Measurements from ENCODE around the gene DPYSL5. TPM values are rescaled to one million over a fixed set of nuclear protein-coding genes. Genes with fewer than 3 reads are reported as not detected.

Gene DPYSL5
- total RNA-seq, 2 donors from 2014 or later, result not detected

DNA sequence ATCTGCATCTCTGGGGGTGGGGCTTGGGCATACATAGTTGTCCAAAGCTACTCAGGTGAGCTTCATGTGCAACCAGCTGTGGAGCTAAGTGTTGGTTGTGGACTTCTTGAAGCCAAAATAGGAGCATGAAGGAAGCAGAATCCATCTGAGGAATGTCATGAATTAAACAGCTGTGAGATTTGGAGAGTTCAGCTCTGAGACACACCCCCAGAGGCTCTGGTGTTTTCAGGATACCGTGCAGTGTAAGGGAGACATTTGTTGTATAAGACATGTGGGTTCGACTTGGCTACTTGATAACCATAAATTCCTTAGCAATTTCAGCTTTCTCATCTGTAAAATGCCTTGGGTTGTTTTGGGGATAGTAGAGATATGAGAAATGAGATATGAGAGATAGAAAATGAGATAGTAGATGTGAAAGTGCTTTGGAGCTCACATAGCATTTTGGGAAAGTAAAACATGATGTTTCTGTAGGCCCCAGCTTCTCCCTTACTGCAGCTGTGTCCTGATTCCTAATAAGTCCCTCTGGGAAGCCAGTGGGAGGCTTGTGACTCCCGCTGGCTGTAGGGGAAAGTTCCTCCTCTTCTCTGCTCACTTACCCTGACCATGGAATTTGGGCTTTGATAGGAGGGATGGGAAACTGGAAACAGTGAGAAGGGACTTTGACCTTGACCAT is 50.0 kb downstream of the DPYSL5 start:
- no peak for ATAC-seq (replicated peaks)
- no peaks in the 10 kb centered on the region for H3K9me3 Mint-ChIP-seq
- no peak overlapping the region for H3K27ac Mint-ChIP-seq
- H3K4me3 Mint-ChIP-seq, result no peak overlapping the region
- H3K4me1 Mint-ChIP-seq, result no peaks in the 10 kb centered on the region
- H3K27me3 Mint-ChIP-seq, result peaks cover 4% of the 10 kb centered on the region
- H3K36me3 Mint-ChIP-seq (ENCODE audit: low read depth), result no peaks in the 10 kb centered on the region

DNA sequence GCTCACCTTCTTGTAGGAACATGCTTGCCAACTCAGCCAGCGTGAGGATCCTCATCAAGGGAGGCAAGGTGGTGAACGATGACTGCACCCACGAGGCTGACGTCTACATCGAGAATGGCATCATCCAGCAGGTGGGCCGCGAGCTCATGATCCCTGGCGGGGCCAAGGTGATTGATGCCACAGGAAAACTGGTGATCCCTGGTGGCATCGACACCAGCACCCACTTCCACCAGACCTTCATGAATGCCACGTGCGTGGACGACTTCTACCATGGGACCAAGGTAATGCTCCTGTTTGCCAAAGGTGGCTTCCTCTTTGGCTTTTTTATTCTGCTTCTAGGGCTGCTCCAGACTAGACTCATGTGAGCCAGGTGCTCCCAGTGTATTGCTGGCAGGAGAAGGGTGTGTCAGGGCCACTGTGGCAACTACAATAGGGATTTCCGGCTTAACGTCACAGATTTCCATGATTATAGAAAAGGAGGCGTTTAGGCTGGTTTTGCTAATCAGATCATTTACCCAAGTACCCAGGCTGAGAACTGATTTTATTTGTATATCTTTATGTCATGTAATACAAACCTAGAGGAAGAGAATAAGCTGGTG is 50.6 kb downstream of the DPYSL5 start:
- H3K27me3 Mint-ChIP-seq, result peaks cover 4% of the 10 kb centered on the region
- H3K27ac Mint-ChIP-seq, result no peak overlapping the region
- no peak for ATAC-seq (replicated peaks)
- H3K4me3 Mint-ChIP-seq, result no peak overlapping the region
- H3K4me1 Mint-ChIP-seq, result no peaks in the 10 kb centered on the region
- no peaks in the 10 kb centered on the region for H3K36me3 Mint-ChIP-seq (ENCODE audit: low read depth)
- H3K9me3 Mint-ChIP-seq, result no peaks in the 10 kb centered on the region

DNA sequence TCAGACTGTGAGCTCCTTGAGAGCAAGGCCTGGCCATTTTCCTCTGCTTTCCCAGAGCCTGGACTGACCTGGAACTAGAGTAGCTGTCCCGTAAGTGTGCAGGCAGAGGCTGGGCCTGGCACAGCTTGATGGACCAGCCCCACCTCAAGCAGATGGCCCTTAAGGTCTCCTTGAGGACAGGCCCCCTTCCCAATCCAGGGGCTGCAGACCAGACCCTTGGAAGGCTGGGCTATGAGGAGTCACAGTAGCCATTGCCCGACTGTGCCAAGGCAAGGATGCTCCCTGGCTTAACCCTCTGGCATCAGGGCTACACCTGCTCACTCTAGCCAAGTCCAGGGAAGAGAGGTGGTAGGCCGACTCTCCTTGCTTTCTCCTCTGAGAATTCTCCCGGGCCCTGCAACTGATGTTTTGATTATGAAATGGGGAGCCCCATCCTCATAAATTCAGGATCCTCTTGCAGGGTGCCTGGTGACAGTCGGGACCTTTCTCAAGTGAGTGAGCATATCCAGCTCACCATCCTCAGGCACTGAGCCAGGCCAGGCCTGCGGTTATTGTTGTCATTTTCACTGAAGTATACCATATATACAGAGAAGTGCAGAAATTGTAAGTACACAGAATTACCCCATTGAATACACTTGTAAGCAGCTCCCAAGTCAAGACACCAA is 51.7 kb downstream of the DPYSL5 start:
- H3K9me3 Mint-ChIP-seq, result no peaks in the 10 kb centered on the region
- peaks cover 4% of the 10 kb centered on the region for H3K27me3 Mint-ChIP-seq
- ATAC-seq (replicated peaks), result no peak
- no peaks in the 10 kb centered on the region for H3K4me1 Mint-ChIP-seq
- no peak overlapping the region for H3K4me3 Mint-ChIP-seq
- no peak overlapping the region for H3K27ac Mint-ChIP-seq
- H3K36me3 Mint-ChIP-seq (ENCODE audit: low read depth), result no peaks in the 10 kb centered on the region

DNA sequence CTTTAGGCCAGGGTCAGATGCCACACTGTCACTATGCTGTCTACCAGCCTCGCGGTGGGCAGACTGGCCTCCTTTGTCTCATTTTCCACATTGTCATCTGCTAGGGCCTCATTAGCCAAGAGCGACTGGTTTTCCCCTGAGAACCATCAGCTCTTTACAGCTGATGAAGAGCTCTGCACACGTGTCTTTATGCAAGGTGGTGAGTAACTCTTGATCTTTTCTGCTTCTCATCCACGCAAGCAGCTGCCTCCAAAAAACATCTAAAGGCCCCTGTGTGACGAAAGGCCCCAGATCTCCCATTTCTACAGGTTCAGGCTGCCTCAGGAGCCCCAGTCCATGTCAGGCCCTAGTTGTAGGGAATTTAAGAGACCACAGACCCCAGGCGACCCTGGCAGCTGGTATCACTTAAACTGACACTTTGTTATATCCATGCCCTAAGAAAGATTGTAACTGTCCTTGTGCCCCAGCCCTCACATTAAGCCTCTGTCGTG is 52.9 kb downstream of the DPYSL5 start:
- no peak overlapping the region for H3K27ac Mint-ChIP-seq
- no peaks in the 10 kb centered on the region for H3K4me1 Mint-ChIP-seq

DNA sequence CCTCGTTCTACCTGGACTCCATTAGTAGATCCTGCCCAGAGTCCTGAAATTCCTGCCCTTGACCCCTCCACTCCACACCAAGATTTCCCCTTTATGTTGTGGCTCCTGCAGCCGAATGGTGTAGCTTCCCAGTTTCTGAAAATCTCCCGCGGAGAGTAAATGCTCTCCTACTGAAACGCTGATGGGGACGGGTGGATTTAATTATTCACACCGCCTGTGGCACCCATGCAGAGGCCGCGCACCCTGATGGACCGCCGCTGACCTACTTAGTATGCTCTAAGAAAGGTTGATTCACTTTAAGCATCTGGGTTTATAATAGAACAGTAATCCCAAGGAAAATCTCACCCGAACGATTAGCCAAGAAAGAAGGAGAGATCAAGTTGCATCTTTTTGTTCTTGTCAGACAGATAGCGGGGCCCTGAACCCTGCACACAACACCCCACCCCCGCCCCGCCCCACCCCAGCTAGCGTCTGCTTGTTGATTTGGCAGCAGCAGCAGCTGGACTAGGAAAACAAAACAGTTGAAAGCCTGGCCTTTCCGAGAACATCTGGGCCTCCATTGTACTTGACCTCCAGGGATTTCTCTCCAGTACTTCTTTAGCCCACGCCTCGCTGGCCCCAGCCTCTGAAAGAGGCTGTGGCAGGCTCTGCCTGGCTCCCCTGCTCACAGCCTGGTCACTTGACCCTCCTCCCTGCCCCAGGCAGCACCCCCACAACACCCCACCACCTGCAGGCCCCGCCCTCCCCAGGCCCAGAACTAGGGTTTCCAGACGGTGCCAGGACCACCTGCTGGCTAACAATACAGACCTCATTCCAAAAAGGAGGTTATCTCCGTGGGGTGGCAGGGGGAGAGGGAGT is 53.6 kb downstream of the DPYSL5 start:
- no peak for ATAC-seq (replicated peaks)
- Mint-ChIP-seq H3K27ac (no peak overlapping the region), H3K4me3 (no peak overlapping the region), H3K36me3 (ENCODE audit: low read depth) (no peaks in the 10 kb centered on the region), H3K4me1 (no peaks in the 10 kb centered on the region), H3K27me3 (peaks cover 9% of the 10 kb centered on the region), H3K9me3 (no peaks in the 10 kb centered on the region)

More for the DNA sequence above, 52.9 kb downstream of the DPYSL5 start:
- no peaks in the 10 kb centered on the region for H3K9me3 Mint-ChIP-seq
- no peaks in the 10 kb centered on the region for H3K36me3 Mint-ChIP-seq (ENCODE audit: low read depth)
- H3K27me3 Mint-ChIP-seq, result peaks cover 9% of the 10 kb centered on the region
- no peak for ATAC-seq (replicated peaks)
- no peak overlapping the region for H3K4me3 Mint-ChIP-seq

DNA sequence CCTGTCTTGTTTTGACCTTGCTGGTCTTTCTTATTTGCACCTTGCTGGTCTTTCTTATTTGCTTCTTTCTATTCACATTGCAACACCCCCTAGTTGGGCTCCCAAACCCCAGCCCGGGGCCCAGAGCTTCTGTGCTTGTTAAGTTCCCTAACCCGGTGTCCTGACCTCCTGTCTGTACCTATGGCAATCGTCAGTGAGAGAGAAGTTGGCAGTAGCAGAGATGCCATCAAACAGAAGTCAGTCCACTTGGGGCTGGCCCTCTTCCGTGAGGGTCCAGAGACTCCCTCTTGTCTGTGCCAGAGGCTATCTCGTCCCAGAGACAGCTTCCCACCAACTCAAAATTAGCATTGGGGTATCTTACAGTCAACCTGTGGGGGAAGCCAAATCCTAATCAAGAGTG is 55.7 kb downstream of the DPYSL5 start:
- H3K27me3 Mint-ChIP-seq, result peaks cover 10% of the 10 kb centered on the region
- H3K27ac Mint-ChIP-seq, result no peak overlapping the region
- no peaks in the 10 kb centered on the region for H3K36me3 Mint-ChIP-seq (ENCODE audit: low read depth)
- H3K4me1 Mint-ChIP-seq, result no peaks in the 10 kb centered on the region
- H3K9me3 Mint-ChIP-seq, result no peaks in the 10 kb centered on the region
- ATAC-seq (replicated peaks), result no peak
- no peak overlapping the region for H3K4me3 Mint-ChIP-seq

DNA sequence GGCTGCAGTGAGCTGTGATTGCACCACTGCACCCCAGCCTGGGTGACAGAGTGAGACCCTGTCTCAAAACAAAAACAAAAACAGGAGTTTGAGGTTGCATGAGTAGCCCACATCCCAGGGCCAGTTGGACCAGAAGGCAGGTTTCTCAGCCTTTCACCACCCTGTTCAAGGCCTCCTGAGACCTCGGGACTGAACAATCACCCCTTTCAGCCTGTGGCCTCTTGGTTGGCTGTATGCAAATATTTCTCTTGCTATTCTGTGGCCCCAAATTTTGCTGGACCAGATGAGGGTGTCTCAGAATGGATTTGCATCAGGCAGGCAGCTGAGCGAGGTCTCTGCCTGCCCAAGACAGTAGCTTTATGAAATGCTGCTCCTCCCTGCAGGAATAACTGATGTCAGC is 56.9 kb downstream of the DPYSL5 start:
- Mint-ChIP-seq H3K4me3 (no peak overlapping the region), H3K36me3 (ENCODE audit: low read depth) (no peaks in the 10 kb centered on the region), H3K27me3 (peaks cover 10% of the 10 kb centered on the region), H3K9me3 (no peaks in the 10 kb centered on the region), H3K27ac (no peak overlapping the region), H3K4me1 (no peaks in the 10 kb centered on the region)
- no peak for ATAC-seq (replicated peaks)

DNA sequence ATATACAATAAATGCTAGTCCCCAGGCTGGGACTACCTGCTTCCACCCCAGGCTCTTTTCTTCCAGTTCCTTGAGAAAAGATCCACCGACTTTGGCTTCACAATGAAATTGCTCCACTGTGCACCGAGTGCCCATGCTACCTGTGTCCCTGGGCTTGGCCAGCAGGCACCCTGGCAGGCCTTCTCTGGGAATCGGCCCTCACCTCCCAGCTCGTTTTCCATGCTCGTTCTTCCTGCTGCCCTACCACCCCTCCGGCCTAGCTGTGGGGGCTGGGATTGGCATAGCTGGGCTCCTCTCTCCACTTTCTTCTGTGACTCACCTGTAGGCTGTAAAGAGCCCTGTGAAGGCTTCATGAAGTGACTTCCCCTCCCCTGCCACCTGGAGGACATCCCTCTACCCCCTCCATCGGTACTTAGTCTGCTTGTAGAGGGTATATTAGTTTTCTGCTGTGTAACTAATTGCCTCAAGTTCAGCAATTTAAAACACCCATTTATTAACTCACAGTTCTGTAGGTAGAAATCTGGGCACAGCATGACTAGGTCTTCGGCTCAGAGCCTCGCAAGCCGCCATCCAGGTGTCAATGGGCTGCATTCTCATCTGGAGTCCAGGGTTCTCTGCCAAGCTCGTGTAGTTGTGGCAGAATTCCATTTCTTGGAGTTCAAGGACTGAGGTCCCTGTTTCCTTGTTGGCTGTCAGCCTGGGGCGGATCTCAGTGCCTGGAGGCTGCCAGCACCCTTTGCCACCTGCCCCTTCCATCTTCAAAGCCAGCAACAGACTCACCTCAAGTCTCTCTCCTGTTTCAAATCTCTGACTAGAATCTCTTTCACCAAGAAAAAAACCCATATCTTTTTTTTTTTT is 57.6 kb downstream of the DPYSL5 start:
- Mint-ChIP-seq H3K4me3 (no peak overlapping the region), H3K9me3 (no peaks in the 10 kb centered on the region), H3K4me1 (no peaks in the 10 kb centered on the region), H3K27ac (no peak overlapping the region), H3K36me3 (ENCODE audit: low read depth) (no peaks in the 10 kb centered on the region), H3K27me3 (peaks cover 10% of the 10 kb centered on the region)
- no peak for ATAC-seq (replicated peaks)

DNA sequence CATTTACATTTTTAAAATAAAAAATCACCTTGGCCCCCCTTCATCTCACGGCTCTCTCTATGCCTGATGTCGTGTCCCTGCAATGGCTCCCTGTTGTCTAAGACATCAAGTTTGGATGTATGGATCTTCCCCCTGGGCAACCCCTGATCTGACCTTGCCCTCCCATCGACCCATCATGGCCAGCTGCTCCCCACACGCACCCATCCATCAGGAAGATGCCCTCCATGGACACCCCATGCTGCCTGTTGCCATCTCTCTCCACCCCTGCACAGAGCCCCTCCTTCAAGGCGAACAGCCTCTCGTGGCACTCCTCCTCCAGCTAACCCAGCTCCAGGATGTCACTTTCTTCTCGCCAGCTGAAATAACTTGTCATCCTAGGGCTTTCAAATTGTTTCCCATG is 59.5 kb downstream of the DPYSL5 start:
- Mint-ChIP-seq H3K27ac (no peak overlapping the region), H3K4me1 (no peaks in the 10 kb centered on the region), H3K36me3 (ENCODE audit: low read depth) (no peaks in the 10 kb centered on the region), H3K27me3 (peaks cover 10% of the 10 kb centered on the region), H3K9me3 (no peaks in the 10 kb centered on the region), H3K4me3 (no peak overlapping the region)
- no peak for ATAC-seq (replicated peaks)

DNA sequence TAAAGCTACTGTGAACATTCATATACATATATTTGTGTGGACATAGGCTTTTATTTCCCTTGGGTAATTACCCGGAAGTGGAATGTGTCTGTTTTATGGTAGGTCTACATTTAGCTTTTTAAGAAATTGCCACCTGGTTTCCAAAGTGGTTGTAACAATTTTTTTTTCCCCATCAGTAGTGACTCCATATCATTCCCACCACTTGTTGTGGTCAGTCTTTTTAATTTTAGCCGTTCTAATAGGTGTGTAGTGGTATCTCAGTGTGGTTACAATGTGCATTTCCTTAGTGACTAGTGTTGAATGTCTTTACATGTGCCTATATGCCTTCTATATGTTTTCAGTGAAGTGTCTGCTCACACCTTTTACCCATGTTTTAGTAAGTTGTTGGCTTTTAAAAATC is 62.2 kb downstream of the DPYSL5 start:
- no peaks in the 10 kb centered on the region for H3K4me1 Mint-ChIP-seq
- no peaks in the 10 kb centered on the region for H3K9me3 Mint-ChIP-seq
- ATAC-seq (replicated peaks), result no peak
- peaks cover 15% of the 10 kb centered on the region for H3K27me3 Mint-ChIP-seq
- no peak overlapping the region for H3K4me3 Mint-ChIP-seq
- no peaks in the 10 kb centered on the region for H3K36me3 Mint-ChIP-seq (ENCODE audit: low read depth)
- no peak overlapping the region for H3K27ac Mint-ChIP-seq

DNA sequence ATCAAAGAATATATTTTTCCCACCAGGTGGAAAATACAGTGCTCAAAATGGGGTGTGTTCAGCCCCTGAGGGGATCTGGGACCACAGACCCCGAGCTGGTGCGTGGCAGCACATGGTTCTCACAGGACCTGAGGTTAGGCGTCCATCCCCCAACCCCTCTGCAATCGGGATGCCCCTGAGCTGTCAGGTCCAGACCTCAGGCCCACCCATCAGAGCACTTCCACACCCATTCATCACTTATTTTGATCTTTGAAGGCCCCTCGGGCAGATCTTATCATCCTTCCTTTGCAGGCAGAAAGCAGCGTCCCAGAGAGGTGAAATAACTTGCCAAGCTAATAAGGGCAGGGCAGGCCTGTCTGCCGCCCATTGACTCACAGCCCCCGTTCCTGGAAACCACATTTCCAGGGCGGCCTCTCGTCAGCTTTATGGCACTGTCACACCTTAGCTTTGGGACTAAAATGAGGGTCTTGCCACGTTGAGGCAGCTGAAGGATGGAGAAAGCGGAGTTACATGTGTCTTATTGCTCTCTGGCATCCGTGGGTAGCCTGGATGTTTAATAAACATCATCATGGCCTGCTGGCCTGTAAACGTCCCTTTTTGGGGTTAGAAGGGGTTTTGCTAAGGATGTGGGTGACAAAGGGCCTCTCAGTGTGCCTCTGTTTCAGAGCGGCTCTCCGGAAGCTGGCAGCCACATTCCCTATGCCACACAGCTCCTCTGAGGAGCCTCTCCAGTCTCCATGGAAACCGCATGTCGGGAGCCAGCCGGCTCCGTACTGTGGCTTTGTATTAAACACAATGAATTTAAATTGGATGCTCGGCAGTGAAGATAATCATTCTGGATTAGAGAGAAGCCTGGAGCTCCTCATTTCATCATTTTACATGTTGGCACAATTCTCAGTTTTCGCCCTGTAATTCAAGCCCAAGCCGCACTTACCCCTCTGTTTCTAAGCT is 64.3 kb downstream of the DPYSL5 start:
- no peak for ATAC-seq (replicated peaks)
- H3K27me3 Mint-ChIP-seq, result peaks cover 11% of the 10 kb centered on the region
- H3K4me1 Mint-ChIP-seq, result no peaks in the 10 kb centered on the region
- no peak overlapping the region for H3K27ac Mint-ChIP-seq
- no peak overlapping the region for H3K4me3 Mint-ChIP-seq
- H3K36me3 Mint-ChIP-seq (ENCODE audit: low read depth), result no peaks in the 10 kb centered on the region
- no peaks in the 10 kb centered on the region for H3K9me3 Mint-ChIP-seq

DNA sequence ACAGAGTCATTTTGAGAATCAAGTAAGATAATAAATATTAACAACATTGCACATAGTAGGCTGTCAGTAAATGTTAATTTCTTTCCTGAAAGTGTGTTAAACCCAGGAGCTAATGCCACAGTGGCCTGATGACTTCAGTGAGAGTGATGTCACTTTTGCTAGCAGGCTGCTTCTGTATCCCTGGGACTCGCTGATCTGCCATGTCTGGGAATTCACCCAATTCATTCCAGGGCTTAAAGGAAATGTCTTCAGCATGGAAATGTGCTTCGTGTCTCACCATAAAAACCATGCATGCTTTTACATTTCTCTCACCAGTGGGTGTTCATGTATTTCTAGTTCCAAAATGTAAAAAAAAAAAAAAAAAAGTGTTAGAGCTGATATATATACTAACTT is 65.7 kb downstream of the DPYSL5 start:
- Mint-ChIP-seq H3K27me3 (peaks cover 5% of the 10 kb centered on the region), H3K27ac (no peak overlapping the region), H3K4me1 (no peaks in the 10 kb centered on the region), H3K4me3 (no peak overlapping the region), H3K36me3 (ENCODE audit: low read depth) (no peaks in the 10 kb centered on the region), H3K9me3 (no peaks in the 10 kb centered on the region)
- ATAC-seq (replicated peaks), result no peak
